Parathyroid adenoma (tissue), 2 donors: ENCODE results near the gene MRPL1.

Experiments used
- H2AFZ ChIP-seq: fragments of 300-600 bp; sonication (generic); one replicate; pipeline ENCODE4 v1.7.0; 2017; ENCODE audit warnings: antibody characterized with exemption, mild to moderate bottlenecking
- H3K27ac ChIP-seq: fragments of 300-600 bp; sonication (generic); one replicate; pipeline ENCODE4 v1.7.0; 2017
- H3K27me3 ChIP-seq: fragments of 300-600 bp; sonication (generic); one replicate; pipeline ENCODE4 v1.7.0; 2017; ENCODE audit warnings: low read length; ENCODE audit not compliant: control insufficient read depth, insufficient read depth
- H3K36me3 ChIP-seq: fragments of 300-600 bp; sonication (generic); one replicate; pipeline ENCODE4 v1.7.0; 2017; ENCODE audit warnings: low read length; ENCODE audit not compliant: control insufficient read depth, insufficient read depth
- H3K4me1 ChIP-seq: fragments of 300-600 bp; sonication (generic); one replicate; pipeline ENCODE4 v1.7.0; 2017; ENCODE audit warnings: control low read depth
- H3K4me2 ChIP-seq: fragments of 300-600 bp; sonication (generic); one replicate; pipeline ENCODE4 v1.7.0; 2017; ENCODE audit warnings: low read length
- H3K4me3 ChIP-seq: fragments of 300-600 bp; sonication (generic); one replicate; pipeline ENCODE4 v1.7.0; 2017; ENCODE audit warnings: low read depth, low read length
- H3K79me2 ChIP-seq: fragments of 300-600 bp; sonication (generic); one replicate; pipeline ENCODE4 v1.7.0; 2017; ENCODE audit warnings: control low read depth
- H3K9ac ChIP-seq: fragments of 300-600 bp; sonication (generic); one replicate; pipeline ENCODE4 v1.7.0; 2017; ENCODE audit warnings: mild to moderate bottlenecking
- H3K9me3 ChIP-seq: fragments of 300-600 bp; sonication (generic); one replicate; pipeline ENCODE4 v1.7.0; 2017; ENCODE audit warnings: low read length; ENCODE audit not compliant: control insufficient read depth
- TF ChIP-seq, protein P1 (sequence below): fragments of 300-600 bp; sonication (generic); IDR thresholded peaks from one replicate; pipeline ENCODE4 v1.7.0; 2017; ENCODE audit warnings: antibody characterized with exemption, mild to moderate bottlenecking
- donor health status: primary hyperparathyroidism.

Gene MRPL1

GRCh38 chr4:77845400-77845799 lies 17.2 kb upstream of the MRPL1 start:
- H3K27me3 ChIP-seq = no peaks in the 10 kb centered on the region
- H3K79me2 ChIP-seq = no peaks in the 10 kb centered on the region
- H3K4me1 ChIP-seq = no peaks in the 10 kb centered on the region
- no peaks in the 10 kb centered on the region for H3K9me3 ChIP-seq
- no peak overlapping the region for H3K27ac ChIP-seq
- H3K9ac ChIP-seq = no peak overlapping the region
- H2AFZ ChIP-seq = no peak overlapping the region
- H3K36me3 ChIP-seq = no peaks in the 10 kb centered on the region
- no peak overlapping the region for H3K4me3 ChIP-seq
- no peak overlapping the region for H3K4me2 ChIP-seq
- TF ChIP-seq, protein P1, sequence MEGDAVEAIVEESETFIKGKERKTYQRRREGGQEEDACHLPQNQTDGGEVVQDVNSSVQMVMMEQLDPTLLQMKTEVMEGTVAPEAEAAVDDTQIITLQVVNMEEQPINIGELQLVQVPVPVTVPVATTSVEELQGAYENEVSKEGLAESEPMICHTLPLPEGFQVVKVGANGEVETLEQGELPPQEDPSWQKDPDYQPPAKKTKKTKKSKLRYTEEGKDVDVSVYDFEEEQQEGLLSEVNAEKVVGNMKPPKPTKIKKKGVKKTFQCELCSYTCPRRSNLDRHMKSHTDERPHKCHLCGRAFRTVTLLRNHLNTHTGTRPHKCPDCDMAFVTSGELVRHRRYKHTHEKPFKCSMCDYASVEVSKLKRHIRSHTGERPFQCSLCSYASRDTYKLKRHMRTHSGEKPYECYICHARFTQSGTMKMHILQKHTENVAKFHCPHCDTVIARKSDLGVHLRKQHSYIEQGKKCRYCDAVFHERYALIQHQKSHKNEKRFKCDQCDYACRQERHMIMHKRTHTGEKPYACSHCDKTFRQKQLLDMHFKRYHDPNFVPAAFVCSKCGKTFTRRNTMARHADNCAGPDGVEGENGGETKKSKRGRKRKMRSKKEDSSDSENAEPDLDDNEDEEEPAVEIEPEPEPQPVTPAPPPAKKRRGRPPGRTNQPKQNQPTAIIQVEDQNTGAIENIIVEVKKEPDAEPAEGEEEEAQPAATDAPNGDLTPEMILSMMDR = no peak

GRCh38 chr4:77845929-77846328 lies 16.7 kb upstream of the MRPL1 start:
- H3K79me2 ChIP-seq = no peaks in the 10 kb centered on the region
- TF ChIP-seq, protein P1 = no peak

GRCh38 chr4:77848508-77848907 lies 14.1 kb upstream of the MRPL1 start:
- Histone ChIP-seq H3K27me3 (no peaks in the 10 kb centered on the region), H3K36me3 (no peaks in the 10 kb centered on the region), H3K4me1 (no peaks in the 10 kb centered on the region), H3K4me2 (no peak overlapping the region), H3K9ac (no peak overlapping the region), H3K27ac (no peak overlapping the region), H3K79me2 (no peaks in the 10 kb centered on the region), H3K9me3 (no peaks in the 10 kb centered on the region), H3K4me3 (no peak overlapping the region), H2AFZ (no peak overlapping the region)
- TF ChIP-seq, protein P1 = no peak

More at GRCh38 chr4:77845929-77846328, 16.7 kb upstream of the MRPL1 start:
- Histone ChIP-seq H3K4me1 (no peaks in the 10 kb centered on the region), H3K36me3 (no peaks in the 10 kb centered on the region), H3K27me3 (no peaks in the 10 kb centered on the region), H3K9me3 (no peaks in the 10 kb centered on the region), H2AFZ (no peak overlapping the region), H3K27ac (no peak overlapping the region), H3K4me2 (no peak overlapping the region), H3K4me3 (no peak overlapping the region), H3K9ac (no peak overlapping the region)

GRCh38 chr4:77849278-77849965 lies 13.2 kb upstream of the MRPL1 start:
- H3K36me3 ChIP-seq = no peaks in the 10 kb centered on the region
- H3K27ac ChIP-seq = no peak overlapping the region
- no peaks in the 10 kb centered on the region for H3K4me1 ChIP-seq
- H3K9me3 ChIP-seq = no peaks in the 10 kb centered on the region
- no peak overlapping the region for H2AFZ ChIP-seq
- no peak overlapping the region for H3K9ac ChIP-seq
- TF ChIP-seq, protein P1 = no peak
- H3K4me3 ChIP-seq = no peak overlapping the region
- H3K79me2 ChIP-seq = no peaks in the 10 kb centered on the region
- H3K4me2 ChIP-seq = no peak overlapping the region
- no peaks in the 10 kb centered on the region for H3K27me3 ChIP-seq

GRCh38 chr4:77852892-77853495 lies 9.6 kb upstream of the MRPL1 start:
- no peaks in the 10 kb centered on the region for H3K36me3 ChIP-seq
- no peak overlapping the region for H3K9ac ChIP-seq
- TF ChIP-seq, protein P1 = no peak
- no peak overlapping the region for H3K4me3 ChIP-seq
- H3K4me2 ChIP-seq = no peak overlapping the region
- no peaks in the 10 kb centered on the region for H3K79me2 ChIP-seq
- H3K4me1 ChIP-seq = no peaks in the 10 kb centered on the region
- H3K27ac ChIP-seq = no peak overlapping the region
- H3K9me3 ChIP-seq = no peaks in the 10 kb centered on the region
- H2AFZ ChIP-seq = no peak overlapping the region
- no peaks in the 10 kb centered on the region for H3K27me3 ChIP-seq
